GM12878 (cell line): ENCODE data around the gene MARCHF11. TPM values are rescaled to one million over a fixed set of nuclear protein-coding genes. Genes with fewer than 3 reads are reported as not detected.

Experiments
- ATAC-seq: fragments of 200-7000 bp; cut with Tn5 transposase; 3 replicates; pipeline ENCODE4 v1.9.1; 2020; ENCODE audit warnings: mild to moderate bottlenecking, moderate library complexity
- BruUV-seq: library from RNA; stranded (reverse); fragments of 400-500 nt; replicated peaks from 2 replicates; lab custom pipeline; 2021; lab: Mats Ljungman, UMichigan
- CTCF ChIA-PET: fragments of 300-600 bp; sonication (Branson Sonifier 250); formaldehyde crosslinking; extraction: SDS; loops from one replicate; lab custom pipeline; 2021; ENCODE audit warnings: inconsistent platforms; lab: Yijun Ruan, JAX
- POLR2A ChIA-PET: fragments of 350-600 bp; formaldehyde crosslinking; extraction: SDS; loops from one replicate; lab custom pipeline; 2021; ENCODE audit warnings: inconsistent platforms; lab: Charles Lee
- RAD21 ChIA-PET: fragments of 300-600 bp; sonication (Branson Sonifier 250); formaldehyde crosslinking; loops from one replicate; lab custom pipeline; 2023; ENCODE audit warnings: antibody characterized with exemption; ENCODE audit not compliant: unreplicated experiment; lab: Charles Lee
- SMC1A ChIA-PET: fragments of 300-600 bp; sonication (Branson Sonifier 250); formaldehyde crosslinking; loops from one replicate; lab custom pipeline; 2023; ENCODE audit not compliant: unreplicated experiment, uncharacterized antibody; lab: Charles Lee
- DNase-seq: peaks from one replicate; pipeline ENCODE4 v3.0.0-alpha.2; 2011; ENCODE audit warnings: low read depth, low spot score
- FAIRE-seq: peaks from 3 replicates; lab custom pipeline; 2011; peaks lifted over from hg19 to GRCh38; lab: Jason Lieb, UNC
- H2AFZ ChIP-seq: 2 replicates; pipeline ENCODE4 v1.6.0; 2011; ENCODE audit warnings: low read depth, low read length, control low read depth; ENCODE audit not compliant: control insufficient read depth
- H3K27ac ChIP-seq: 2 replicates; pipeline ENCODE4 v1.5.1; 2011; ENCODE audit warnings: control low read depth; ENCODE audit not compliant: control insufficient read depth, insufficient read depth
- H3K27me3 ChIP-seq, 2 experiments: replicated peaks in 1 of 2; 2 replicates each; pipeline versions ENCODE4 v1.6.0 to v1.6.1; 2011; ENCODE audit warnings: low read length in 1 of 2; ENCODE audit not compliant: control insufficient read depth in 2 of 2, insufficient read depth in 2 of 2
- H3K36me3 ChIP-seq, 2 experiments: 2 replicates each; pipeline ENCODE4 v1.5.1; 2011; ENCODE audit warnings: low read length in 1 of 2; ENCODE audit not compliant: control insufficient read depth in 2 of 2, insufficient read depth in 2 of 2
- H3K4me1 ChIP-seq: 2 replicates; pipeline ENCODE4 v1.6.1; 2011; ENCODE audit warnings: mild to moderate bottlenecking, low read length, moderate library complexity, mixed read lengths; ENCODE audit not compliant: control insufficient read depth, insufficient read depth
- H3K4me2 ChIP-seq: 2 replicates; pipeline ENCODE4 v1.6.0; 2011; ENCODE audit warnings: control low read depth; ENCODE audit not compliant: control insufficient read depth, insufficient read depth
- H3K4me3 ChIP-seq: fragments of 200-600 bp; sonication (generic); 2 replicates; pipeline ENCODE4 v1.5.1; 2016
- H3K79me2 ChIP-seq: 2 replicates; pipeline ENCODE4 v1.6.0; 2011; ENCODE audit warnings: low read length; ENCODE audit not compliant: control insufficient read depth, insufficient read depth
- H3K9ac ChIP-seq: 2 replicates; pipeline ENCODE4 v1.8.0; 2011; ENCODE audit warnings: low read length, control low read depth, mixed read lengths; ENCODE audit not compliant: control insufficient read depth, insufficient read depth
- H3K9me3 ChIP-seq: replicated peaks from 3 replicates; pipeline ENCODE4 v1.5.1; 2011; ENCODE audit warnings: mild to moderate bottlenecking, low read length; ENCODE audit not compliant: control insufficient read depth, insufficient read depth
- H4K20me1 ChIP-seq: 2 replicates; pipeline ENCODE4 v1.6.0; 2011; ENCODE audit not compliant: control insufficient read depth, insufficient read depth
- BACH1 ChIP-seq: fragments of 450-650 bp; IDR thresholded peaks from 2 replicates; pipeline ENCODE4 v1.6.1; 2017; ENCODE audit warnings: mild to moderate bottlenecking, borderline replicate concordance
- CREB1 ChIP-seq: IDR thresholded peaks from 2 replicates; pipeline ENCODE4 v1.6.1; 2012; ENCODE audit warnings: low read depth, mild to moderate bottlenecking, inconsistent platforms
- EGR1 ChIP-seq, 2 experiments: IDR thresholded peaks; 1 replicate in 1 of 2; 2 replicates in 1 of 2; pipeline ENCODE4 v1.6.1; 2011 to 2012; ENCODE audit warnings: low read depth in 2 of 2, low read length in 2 of 2, borderline replicate concordance in 1 of 2, mild to moderate bottlenecking in 1 of 2, moderate library complexity in 1 of 2
- JUND ChIP-seq: IDR thresholded peaks from 2 replicates; pipeline ENCODE4 v1.6.1; 2012; ENCODE audit warnings: low read depth, mild to moderate bottlenecking, low read length, improper control_type of control experiment, moderate library complexity
- MTA3 ChIP-seq: IDR thresholded peaks from 2 replicates; pipeline ENCODE4 v1.6.1; 2012; ENCODE audit warnings: low read length, inconsistent platforms, borderline replicate concordance
- NR2F1 ChIP-seq: fragments of 450-650 bp; conservative IDR thresholded peaks from 2 replicates; pipeline ENCODE4 v1.6.1; 2017; ENCODE audit warnings: mild to moderate bottlenecking
- ZBED1 ChIP-seq: IDR thresholded peaks from 2 replicates; pipeline ENCODE4 v1.6.1; 2016; ENCODE audit warnings: borderline replicate concordance
- ZNF207 ChIP-seq: fragments of 450-650 bp; IDR thresholded peaks from 2 replicates; pipeline ENCODE4 v1.6.1; 2014; ENCODE audit warnings: antibody characterized with exemption, mild to moderate bottlenecking, borderline replicate concordance
- WGBS: methylation state at CpG from one replicate; pipeline ENCODE4 v1.1.6; 2016; ENCODE audit warnings: low lambda C conversion rate; ENCODE audit not compliant: insufficient replicate concordance, insufficient coverage; ENCODE audit errors: missing lambda C conversion rate; 5-methylcytosine and 5-hydroxymethylcytosine counted together
- in situ Hi-C: fragments of 300-500 bp; cut with MboI; formaldehyde crosslinking; loops from 9 replicates; pipeline ENCODE4 v1.14.3; 2018; ENCODE audit warnings: mixed read lengths
- intact Hi-C: fragments of 100-400 bp; cut with micrococcal nuclease; formaldehyde crosslinking; loops from one replicate; pipeline ENCODE4 v1.14.2; 2022; ENCODE audit not compliant: unreplicated experiment
- polyA plus RNA-seq, 11 experiments: library from polyadenylated mRNA; depleted of rRNA in 4 of 11; unstranded in 6 of 11; stranded (reverse) in 5 of 11; fragments of >200 nt; fragmentation: Nextera tagmentation in 4 of 11; fragmentation: Illumina TruSeq in 1 of 11; extraction: Ambion mirVana in 4 of 11; extraction: Trizol in 1 of 11; gene quantifications; 1 replicate in 1 of 11; 2 replicates in 10 of 11; pipeline versions ENCODE4 v1.2.1 to v1.2.3, GENCODE V29; 2011 to 2016; ENCODE audit warnings: inconsistent platforms in 2 of 11, missing spikeins in 2 of 11, low read depth in 1 of 11
- total RNA-seq, 4 experiments: library from RNA; depleted of rRNA in 3 of 4; stranded (reverse); fragments of >200 nt in 3 of 4; fragmentation: Illumina TruSeq in 1 of 4; extraction: Trizol in 1 of 4; gene quantifications; 2 replicates each; pipeline versions ENCODE4 v1.2.1 to v1.2.3, GENCODE V29; 2013 to 2021
- TF ChIP-seq, protein P1 (sequence below): fragments of 450-650 bp; formaldehyde crosslinking; IDR thresholded peaks from 2 replicates; pipeline ENCODE4 v1.4.0; 2020; ENCODE audit warnings: mild to moderate bottlenecking, moderate library complexity
- TF ChIP-seq, protein P2 (sequence below), 3 experiments: IDR thresholded peaks in 2 of 3; conservative IDR thresholded peaks in 1 of 3; 2 replicates each; pipeline ENCODE4 v1.5.1; 2011; ENCODE audit warnings: low read depth in 3 of 3, low read length in 3 of 3, mild to moderate bottlenecking in 3 of 3, control low read depth in 2 of 3, moderate library complexity in 2 of 3, inconsistent platforms in 1 of 3, mixed read lengths in 1 of 3; ENCODE audit not compliant: control insufficient read depth in 2 of 3, insufficient read depth in 1 of 3; ENCODE audit errors: extremely low read depth in 1 of 3
- TF ChIP-seq, protein P3 (sequence below): IDR thresholded peaks from 2 replicates; pipeline ENCODE4 v1.6.1; 2011; ENCODE audit warnings: low read depth, mild to moderate bottlenecking, low read length, moderate library complexity, borderline replicate concordance; ENCODE audit errors: extremely low read depth

Gene MARCHF11
- total and polyA plus RNA-seq, 10 of the 15 experiments (the other 5 are each of a cell fraction or from before 2014, with no cell fraction given), result 0.26 TPM; not detected in 9

DNA sequence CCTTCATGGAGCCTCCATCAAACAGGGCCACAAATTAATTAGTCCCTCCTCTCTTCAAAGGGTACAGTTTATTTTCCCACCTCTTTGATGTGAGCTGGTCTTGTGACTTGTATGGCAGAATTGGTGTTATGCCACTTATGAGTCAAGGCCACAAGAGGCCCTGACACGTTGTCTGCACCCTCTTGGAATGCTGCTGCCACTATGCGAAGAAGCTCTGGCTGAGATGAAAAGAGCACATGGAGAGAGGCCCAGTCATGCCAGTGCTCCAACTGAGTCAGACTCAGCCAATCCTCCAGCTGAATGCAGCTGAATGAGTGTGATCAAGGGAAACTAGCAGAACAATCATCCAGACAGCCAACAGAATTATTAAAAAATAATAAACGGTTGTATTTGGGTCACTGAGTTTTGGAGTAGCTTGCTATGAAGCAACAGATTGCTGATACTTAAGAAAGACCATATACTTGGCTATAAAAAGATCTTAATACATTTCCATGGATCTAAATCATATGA, 128.3 kb downstream of the MARCHF11 start:
- intact Hi-C loops, result no loop called here
- no peak overlapping the region for H3K4me2 ChIP-seq
- no peaks in the 10 kb centered on the region for H3K27me3 ChIP-seq
- in situ Hi-C loops, result no loop called here
- ChIA-PET SMC1A (no interaction called here), CTCF (no interaction called here), POLR2A (no interaction called here), RAD21 (interaction anchor here (0.7 kb wide), 1 partner anchor 30 kb away, joined by 3 read pairs; no protein-coding TSS in a partner anchor)
- no peaks in the 10 kb centered on the region for H3K79me2 ChIP-seq
- H4K20me1 ChIP-seq, result no peaks in the 10 kb centered on the region
- TF ChIP-seq MTA3, result no peak
- no peak for TF ChIP-seq ZNF207
- no peak for TF ChIP-seq JUND
- no peak for TF ChIP-seq CREB1
- FAIRE-seq, result no peak
- H2AFZ ChIP-seq, result no peak overlapping the region
- no peaks in the 10 kb centered on the region for H3K4me1 ChIP-seq
- no peak for DNase-seq
- no TSS peak for BruUV-seq
- no peak overlapping the region for H3K4me3 ChIP-seq
- H3K36me3 ChIP-seq, result no peaks in the 10 kb centered on the region
- 36% methylated on average over 3 of the region's 3 CpGs for WGBS
- no peak overlapping the region for H3K9ac ChIP-seq
- no peak overlapping the region for H3K27ac ChIP-seq
- ATAC-seq, result no peak
- H3K9me3 ChIP-seq, result no peaks in the 10 kb centered on the region

DNA sequence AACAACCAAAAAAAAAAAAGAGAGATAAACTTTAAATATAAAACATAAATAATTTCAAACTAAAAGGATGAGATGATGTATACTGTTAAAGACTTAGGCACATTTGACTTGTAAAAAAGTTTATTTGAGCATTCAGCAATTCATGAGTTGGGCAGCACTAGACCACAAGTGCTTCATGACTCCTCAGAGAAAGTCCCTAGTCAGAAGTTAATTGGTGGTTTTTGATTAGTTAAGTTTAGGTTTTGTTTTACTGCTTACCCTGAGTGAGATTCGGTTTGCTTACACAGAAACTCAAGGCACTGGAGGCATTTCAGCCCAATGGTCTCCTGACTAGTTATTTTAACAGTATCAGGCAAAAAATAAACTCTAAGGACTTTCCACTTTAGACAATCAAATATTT, 129.2 kb downstream of the MARCHF11 start:
- H3K79me2 ChIP-seq, result no peaks in the 10 kb centered on the region
- DNase-seq (no peak), ATAC-seq (peak; percentile 47), FAIRE-seq (no peak)
- no peak overlapping the region for H3K4me2 ChIP-seq
- ChIA-PET SMC1A (no interaction called here), RAD21 (no interaction called here), CTCF (no interaction called here), POLR2A (no interaction called here)
- H3K27me3 ChIP-seq, result no peaks in the 10 kb centered on the region
- H3K4me1 ChIP-seq, result no peaks in the 10 kb centered on the region
- H3K9me3 ChIP-seq, result no peaks in the 10 kb centered on the region
- no peak overlapping the region for H2AFZ ChIP-seq
- in situ Hi-C loops (no loop called here), intact Hi-C loops (no loop called here)
- no peak overlapping the region for H3K27ac ChIP-seq
- no peaks in the 10 kb centered on the region for H4K20me1 ChIP-seq
- no peaks in the 10 kb centered on the region for H3K36me3 ChIP-seq
- 0% methylated on average over 1 of the region's 1 CpG for WGBS
- no peak overlapping the region for H3K4me3 ChIP-seq
- BruUV-seq, result no TSS peak
- H3K9ac ChIP-seq, result no peak overlapping the region
- TF ChIP-seq, protein P1, sequence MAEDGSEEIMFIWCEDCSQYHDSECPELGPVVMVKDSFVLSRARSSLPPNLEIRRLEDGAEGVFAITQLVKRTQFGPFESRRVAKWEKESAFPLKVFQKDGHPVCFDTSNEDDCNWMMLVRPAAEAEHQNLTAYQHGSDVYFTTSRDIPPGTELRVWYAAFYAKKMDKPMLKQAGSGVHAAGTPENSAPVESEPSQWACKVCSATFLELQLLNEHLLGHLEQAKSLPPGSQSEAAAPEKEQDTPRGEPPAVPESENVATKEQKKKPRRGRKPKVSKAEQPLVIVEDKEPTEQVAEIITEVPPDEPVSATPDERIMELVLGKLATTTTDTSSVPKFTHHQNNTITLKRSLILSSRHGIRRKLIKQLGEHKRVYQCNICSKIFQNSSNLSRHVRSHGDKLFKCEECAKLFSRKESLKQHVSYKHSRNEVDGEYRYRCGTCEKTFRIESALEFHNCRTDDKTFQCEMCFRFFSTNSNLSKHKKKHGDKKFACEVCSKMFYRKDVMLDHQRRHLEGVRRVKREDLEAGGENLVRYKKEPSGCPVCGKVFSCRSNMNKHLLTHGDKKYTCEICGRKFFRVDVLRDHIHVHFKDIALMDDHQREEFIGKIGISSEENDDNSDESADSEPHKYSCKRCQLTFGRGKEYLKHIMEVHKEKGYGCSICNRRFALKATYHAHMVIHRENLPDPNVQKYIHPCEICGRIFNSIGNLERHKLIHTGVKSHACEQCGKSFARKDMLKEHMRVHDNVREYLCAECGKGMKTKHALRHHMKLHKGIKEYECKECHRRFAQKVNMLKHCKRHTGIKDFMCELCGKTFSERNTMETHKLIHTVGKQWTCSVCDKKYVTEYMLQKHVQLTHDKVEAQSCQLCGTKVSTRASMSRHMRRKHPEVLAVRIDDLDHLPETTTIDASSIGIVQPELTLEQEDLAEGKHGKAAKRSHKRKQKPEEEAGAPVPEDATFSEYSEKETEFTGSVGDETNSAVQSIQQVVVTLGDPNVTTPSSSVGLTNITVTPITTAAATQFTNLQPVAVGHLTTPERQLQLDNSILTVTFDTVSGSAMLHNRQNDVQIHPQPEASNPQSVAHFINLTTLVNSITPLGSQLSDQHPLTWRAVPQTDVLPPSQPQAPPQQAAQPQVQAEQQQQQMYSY (CRISPR knock-in tag), result no peak
- TF ChIP-seq ZBED1 (no peak), NR2F1 (no peak), BACH1 (no peak), EGR1 (IDR thresholded peaks at IDR 0.05; ENCODE audit: borderline replicate concordance in 1 of 2, low read depth in 2 of 2, low read length in 2 of 2) (no peak)
- TF ChIP-seq, protein P2, sequence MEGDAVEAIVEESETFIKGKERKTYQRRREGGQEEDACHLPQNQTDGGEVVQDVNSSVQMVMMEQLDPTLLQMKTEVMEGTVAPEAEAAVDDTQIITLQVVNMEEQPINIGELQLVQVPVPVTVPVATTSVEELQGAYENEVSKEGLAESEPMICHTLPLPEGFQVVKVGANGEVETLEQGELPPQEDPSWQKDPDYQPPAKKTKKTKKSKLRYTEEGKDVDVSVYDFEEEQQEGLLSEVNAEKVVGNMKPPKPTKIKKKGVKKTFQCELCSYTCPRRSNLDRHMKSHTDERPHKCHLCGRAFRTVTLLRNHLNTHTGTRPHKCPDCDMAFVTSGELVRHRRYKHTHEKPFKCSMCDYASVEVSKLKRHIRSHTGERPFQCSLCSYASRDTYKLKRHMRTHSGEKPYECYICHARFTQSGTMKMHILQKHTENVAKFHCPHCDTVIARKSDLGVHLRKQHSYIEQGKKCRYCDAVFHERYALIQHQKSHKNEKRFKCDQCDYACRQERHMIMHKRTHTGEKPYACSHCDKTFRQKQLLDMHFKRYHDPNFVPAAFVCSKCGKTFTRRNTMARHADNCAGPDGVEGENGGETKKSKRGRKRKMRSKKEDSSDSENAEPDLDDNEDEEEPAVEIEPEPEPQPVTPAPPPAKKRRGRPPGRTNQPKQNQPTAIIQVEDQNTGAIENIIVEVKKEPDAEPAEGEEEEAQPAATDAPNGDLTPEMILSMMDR (IDR thresholded peaks at IDR 0.05 in 2 of 3, conservative IDR thresholded peaks at IDR 0.05 in 1 of 3; ENCODE audit: control insufficient read depth in 2 of 3, extremely low read depth in 1 of 3, insufficient read depth in 1 of 3, low read depth in 3 of 3, low read length in 3 of 3), result no peak
- TF ChIP-seq, protein P3, sequence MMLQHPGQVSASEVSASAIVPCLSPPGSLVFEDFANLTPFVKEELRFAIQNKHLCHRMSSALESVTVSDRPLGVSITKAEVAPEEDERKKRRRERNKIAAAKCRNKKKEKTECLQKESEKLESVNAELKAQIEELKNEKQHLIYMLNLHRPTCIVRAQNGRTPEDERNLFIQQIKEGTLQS, result no peak
